ENCODE data around the gene NANOGP8. TPM values are rescaled to one million over a fixed set of nuclear protein-coding genes. Genes with fewer than 3 reads are reported as not detected.

Gene NANOGP8
- not detected in 2 replicates for total RNA-seq

GRCh38 chr15:35085176-35085919, at the start of gene NANOGP8:
Gene NANOGP8 (minus strand): TSS chr15:35085295. CDS start chr15:35085110, 185 bp downstream.

Other genes starting within 250 kb of the NANOGP8 start
- gene AQR, start 115.6 kb downstream of the NANOGP8 start, total RNA-seq = 23.7 and 25.7 TPM in 2 replicates
- 35.4 and 40.4 TPM in 2 replicates for gene ZNF770, start 97.0 kb downstream of the NANOGP8 start, total RNA-seq

Measured in epithelial cell of umbilical artery (primary cell).